ENCODE results near the gene TMC6. TPM values are rescaled to one million over a fixed set of nuclear protein-coding genes. Genes with fewer than 3 reads are reported as not detected.

TMC6 gene
- total RNA-seq, 1 donor from 2014 or later: 61.7 TPM

DNA sequence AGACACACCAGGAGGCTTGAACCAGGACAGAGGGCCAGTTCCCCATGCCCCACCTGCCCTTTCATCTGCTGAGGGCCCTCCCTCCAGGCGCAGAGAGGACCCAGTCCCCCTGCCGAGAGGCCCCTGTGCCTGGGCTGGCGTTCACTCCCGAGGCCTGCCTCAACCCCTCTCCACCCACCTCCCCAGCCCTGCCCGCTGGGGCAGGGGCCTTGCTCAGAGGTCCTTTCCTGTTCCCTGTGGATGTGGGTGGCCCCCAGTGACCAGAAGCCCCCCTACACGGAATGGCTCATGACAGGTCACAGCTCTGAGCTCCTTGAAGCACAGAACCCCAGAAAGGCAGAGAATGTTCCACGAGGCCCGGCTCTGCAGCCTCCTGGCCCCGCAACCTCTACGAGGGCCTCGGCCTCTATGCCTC, 6.7 kb downstream of the TMC6 start:
- Histone ChIP-seq H3K9me3 (ENCODE audit: insufficient read depth, low read depth, low read length) (no peaks in the 10 kb centered on the region), H3K9ac (ENCODE audit: low read length) (no peak overlapping the region), H3K79me2 (ENCODE audit: insufficient read depth, low read length) (no peaks in the 10 kb centered on the region), H3K27ac (ENCODE audit: low read depth, low read length) (no peak overlapping the region), H3K4me1 (ENCODE audit: insufficient read depth, low read length) (no peaks in the 10 kb centered on the region), H3K36me3 (ENCODE audit: insufficient read depth, low read length) (no peaks in the 10 kb centered on the region), H3K27me3 (ENCODE audit: insufficient read depth, low read length) (no peaks in the 10 kb centered on the region), H2AFZ (ENCODE audit: low read depth, low read length) (no peak overlapping the region), H4K20me1 (ENCODE audit: insufficient read depth, low read length) (no peaks in the 10 kb centered on the region), H3K4me2 (ENCODE audit: low read length) (no peak overlapping the region), H3K4me3 (ENCODE audit: insufficient read depth, low read depth, low read length) (no peak overlapping the region)
- peaks cover 4% of the 10 kb centered on the region for H3K36me3 Mint-ChIP-seq (ENCODE audit: low read depth, unreplicated experiment)
- no peaks in the 10 kb centered on the region for H3K4me1 Mint-ChIP-seq (ENCODE audit: low read depth, unreplicated experiment)
- no peaks in the 10 kb centered on the region for H3K9me3 Mint-ChIP-seq (ENCODE audit: unreplicated experiment)
- no peak for TF ChIP-seq CTCF (IDR thresholded peaks at IDR 0.05; ENCODE audit: insufficient read depth, low read depth, low read length)
- TF ChIP-seq EZH2 (IDR thresholded peaks at IDR 0.05; ENCODE audit: insufficient read depth, low read length): no peak
- no peak overlapping the region for H3K4me3 Mint-ChIP-seq (ENCODE audit: unreplicated experiment)
- no peak for FAIRE-seq
- no peak for DNase-seq (ENCODE audit: low read depth)
- peaks cover 2% of the 10 kb centered on the region for H3K27me3 Mint-ChIP-seq (ENCODE audit: low read depth, unreplicated experiment)
- H3K27ac Mint-ChIP-seq (ENCODE audit: unreplicated experiment): no peak overlapping the region

GRCh38 chr17:78120971-78121800, 7.4 kb downstream of the TMC6 start:
- H3K4me1 ChIP-seq (ENCODE audit: insufficient read depth, low read length): no peaks in the 10 kb centered on the region
- H2AFZ ChIP-seq (ENCODE audit: low read depth, low read length): no peak overlapping the region
- DNase-seq (ENCODE audit: low read depth) (no peak), FAIRE-seq (no peak)
- peaks cover 4% of the 10 kb centered on the region for H3K36me3 Mint-ChIP-seq (ENCODE audit: low read depth, unreplicated experiment)
- H3K9me3 Mint-ChIP-seq (ENCODE audit: unreplicated experiment): no peaks in the 10 kb centered on the region
- no peaks in the 10 kb centered on the region for H3K4me1 Mint-ChIP-seq (ENCODE audit: low read depth, unreplicated experiment)
- H3K27me3 Mint-ChIP-seq (ENCODE audit: low read depth, unreplicated experiment): peaks cover 2% of the 10 kb centered on the region
- H3K27ac Mint-ChIP-seq (ENCODE audit: unreplicated experiment): no peak overlapping the region
- H3K9ac ChIP-seq (ENCODE audit: low read length): no peak overlapping the region
- H3K4me3 Mint-ChIP-seq (ENCODE audit: unreplicated experiment): no peak overlapping the region
- TF ChIP-seq CTCF (IDR thresholded peaks at IDR 0.05; ENCODE audit: insufficient read depth, low read depth, low read length): no peak
- TF ChIP-seq EZH2 (IDR thresholded peaks at IDR 0.05; ENCODE audit: insufficient read depth, low read length): no peak
- H3K9me3 ChIP-seq (ENCODE audit: insufficient read depth, low read depth, low read length): no peaks in the 10 kb centered on the region
- no peaks in the 10 kb centered on the region for H3K27me3 ChIP-seq (ENCODE audit: insufficient read depth, low read length)
- no peaks in the 10 kb centered on the region for H4K20me1 ChIP-seq (ENCODE audit: insufficient read depth, low read length)
- no peaks in the 10 kb centered on the region for H3K79me2 ChIP-seq (ENCODE audit: insufficient read depth, low read length)
- no peak overlapping the region for H3K4me2 ChIP-seq (ENCODE audit: low read length)
- no peak overlapping the region for H3K27ac ChIP-seq (ENCODE audit: low read depth, low read length)
- no peaks in the 10 kb centered on the region for H3K36me3 ChIP-seq (ENCODE audit: insufficient read depth, low read length)
- H3K4me3 ChIP-seq (ENCODE audit: insufficient read depth, low read depth, low read length): no peak overlapping the region

DNA sequence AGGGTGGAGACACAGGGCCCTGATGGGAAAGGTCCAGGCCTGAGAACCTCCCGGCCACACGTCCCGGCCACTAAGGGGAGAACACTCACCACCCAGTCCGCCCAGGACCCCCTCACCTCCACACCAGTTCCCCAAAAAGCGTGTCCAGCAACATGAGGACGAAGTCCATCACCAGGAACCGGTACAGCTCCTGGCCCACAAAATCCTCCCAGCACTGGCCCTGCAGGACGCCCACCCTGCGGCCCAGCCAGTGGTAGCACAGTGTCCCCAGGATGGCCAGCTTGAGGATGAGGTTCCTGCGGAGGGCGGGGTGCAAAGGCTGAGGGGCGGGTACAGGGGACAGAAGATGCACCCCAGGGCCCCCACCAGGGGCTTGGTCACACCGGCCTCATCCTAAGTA, 8.0 kb downstream of the TMC6 start:
- H3K27me3 Mint-ChIP-seq (ENCODE audit: low read depth, unreplicated experiment): peaks cover 2% of the 10 kb centered on the region
- no peak overlapping the region for H3K27ac Mint-ChIP-seq (ENCODE audit: unreplicated experiment)
- Histone ChIP-seq H4K20me1 (ENCODE audit: insufficient read depth, low read length) (no peaks in the 10 kb centered on the region), H2AFZ (ENCODE audit: low read depth, low read length) (no peak overlapping the region), H3K79me2 (ENCODE audit: insufficient read depth, low read length) (no peaks in the 10 kb centered on the region), H3K4me3 (ENCODE audit: insufficient read depth, low read depth, low read length) (no peak overlapping the region), H3K27me3 (ENCODE audit: insufficient read depth, low read length) (no peaks in the 10 kb centered on the region), H3K4me2 (ENCODE audit: low read length) (no peak overlapping the region), H3K9me3 (ENCODE audit: insufficient read depth, low read depth, low read length) (no peaks in the 10 kb centered on the region), H3K9ac (ENCODE audit: low read length) (no peak overlapping the region), H3K27ac (ENCODE audit: low read depth, low read length) (no peak overlapping the region), H3K36me3 (ENCODE audit: insufficient read depth, low read length) (no peaks in the 10 kb centered on the region), H3K4me1 (ENCODE audit: insufficient read depth, low read length) (no peaks in the 10 kb centered on the region)
- no peaks in the 10 kb centered on the region for H3K4me1 Mint-ChIP-seq (ENCODE audit: low read depth, unreplicated experiment)
- TF ChIP-seq EZH2 (IDR thresholded peaks at IDR 0.05; ENCODE audit: insufficient read depth, low read length) (no peak), CTCF (IDR thresholded peaks at IDR 0.05; ENCODE audit: insufficient read depth, low read depth, low read length) (no peak)
- H3K4me3 Mint-ChIP-seq (ENCODE audit: unreplicated experiment): no peak overlapping the region
- FAIRE-seq (no peak), DNase-seq (ENCODE audit: low read depth) (no peak)
- peaks cover 4% of the 10 kb centered on the region for H3K36me3 Mint-ChIP-seq (ENCODE audit: low read depth, unreplicated experiment)
- no peaks in the 10 kb centered on the region for H3K9me3 Mint-ChIP-seq (ENCODE audit: unreplicated experiment)

Measured in astrocyte (in vitro differentiated cells and primary cell).